GM18499 (cell line): ENCODE results near the gene CLEC10A.
"Not testable (repeated sequence)": the region's sequence is repeated elsewhere in the genome, so short reads cannot be mapped to it uniquely, and the experiment has no call there.

Experiments used
- ATAC-seq: cut with Tn5 transposase; IDR thresholded peaks from one replicate; pipeline ENCODE4 v1.9.1; 2021; ENCODE audit warnings: moderate number of reproducible peaks; ENCODE audit not compliant: insufficient read depth, unreplicated experiment

CLEC10A gene, protein sequence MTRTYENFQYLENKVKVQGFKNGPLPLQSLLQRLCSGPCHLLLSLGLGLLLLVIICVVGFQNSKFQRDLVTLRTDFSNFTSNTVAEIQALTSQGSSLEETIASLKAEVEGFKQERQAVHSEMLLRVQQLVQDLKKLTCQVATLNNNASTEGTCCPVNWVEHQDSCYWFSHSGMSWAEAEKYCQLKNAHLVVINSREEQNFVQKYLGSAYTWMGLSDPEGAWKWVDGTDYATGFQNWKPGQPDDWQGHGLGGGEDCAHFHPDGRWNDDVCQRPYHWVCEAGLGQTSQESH

DNA sequence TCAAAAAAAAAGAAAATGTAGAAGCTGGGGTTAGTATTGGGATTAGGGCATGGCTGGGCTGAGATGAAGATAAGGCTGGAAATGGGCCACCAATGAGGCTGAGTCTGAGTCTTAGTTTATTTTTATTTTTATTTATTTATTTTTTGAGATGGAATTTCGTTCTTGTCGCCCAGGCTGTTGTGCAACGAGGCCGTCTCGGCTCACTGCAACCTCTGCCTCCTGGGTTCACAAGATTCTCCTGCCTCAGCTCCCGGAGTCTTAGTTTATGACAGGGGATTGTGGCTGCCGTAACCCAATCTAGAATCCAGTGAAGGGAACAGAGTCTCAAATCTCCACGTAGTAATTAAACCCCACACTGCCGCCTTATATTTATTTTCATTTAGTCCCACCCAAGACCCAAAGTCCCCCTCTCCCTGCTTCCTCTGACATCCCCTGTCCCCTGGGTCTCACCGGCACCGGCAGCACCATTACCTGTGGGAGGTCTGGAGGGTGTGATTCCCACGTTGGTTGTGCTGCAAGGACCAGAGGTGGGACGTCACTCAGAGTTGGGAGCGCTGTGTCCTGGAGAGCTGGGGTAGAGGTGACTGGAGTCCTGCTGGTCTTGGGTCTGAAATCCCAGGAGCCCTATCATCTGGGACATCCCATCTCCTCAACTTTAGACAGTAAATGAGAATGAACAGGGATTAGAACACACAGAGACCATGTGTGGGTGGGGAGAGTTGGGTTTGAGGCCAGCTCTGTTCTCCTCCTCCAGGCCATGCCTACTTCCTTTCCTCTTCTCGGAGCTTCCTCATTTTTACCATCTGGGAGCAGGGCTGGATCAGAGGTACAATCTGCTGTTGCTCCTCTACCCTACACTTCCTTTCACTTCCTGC is at the start of gene CLEC10A:
TSS of gene CLEC10A (minus strand) at position 671 of the 875 bp plus-strand sequence. CDS start 1,439 bp downstream, outside the sequence.
- ATAC-seq: no peak

DNA sequence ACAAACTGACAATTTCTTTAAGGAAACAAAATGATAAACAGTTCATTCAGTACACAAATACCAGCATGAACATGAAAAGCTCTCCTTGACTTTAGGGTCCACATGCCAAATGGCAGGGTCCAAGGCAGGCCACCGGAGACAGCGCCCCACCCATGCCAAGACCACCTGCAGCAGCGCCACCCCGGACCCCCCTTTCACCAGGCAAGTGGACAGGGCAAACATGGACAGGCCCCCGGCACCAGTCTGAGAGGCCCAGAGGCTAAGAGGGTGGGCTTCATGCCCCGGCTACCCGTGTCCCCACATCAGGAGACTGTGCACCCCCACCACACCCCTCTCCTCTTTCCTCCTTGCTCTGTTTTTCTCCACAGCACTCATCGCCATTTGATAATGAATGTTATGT is 49.3 kb upstream of the CLEC10A start:
- ATAC-seq: no peak

DNA sequence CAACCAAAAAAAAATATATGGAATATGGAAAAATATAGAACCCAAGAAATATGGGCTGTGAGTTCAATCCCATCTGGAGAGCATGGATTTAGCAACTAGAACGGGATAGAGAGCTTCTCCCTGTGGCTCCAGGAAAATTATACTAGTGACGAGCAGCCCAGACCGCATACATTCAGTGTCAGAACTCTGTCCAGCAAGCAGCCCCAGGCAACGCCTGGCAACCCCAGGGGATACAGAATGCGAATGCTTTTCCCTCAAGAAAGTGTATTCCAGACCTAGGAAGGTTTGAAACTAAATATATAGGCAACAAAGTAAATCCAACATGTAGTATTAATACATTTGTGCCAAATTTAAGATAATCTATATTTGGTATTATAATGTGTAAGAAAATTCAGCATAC is 48.1 kb upstream of the CLEC10A start:
- no peak for ATAC-seq

DNA sequence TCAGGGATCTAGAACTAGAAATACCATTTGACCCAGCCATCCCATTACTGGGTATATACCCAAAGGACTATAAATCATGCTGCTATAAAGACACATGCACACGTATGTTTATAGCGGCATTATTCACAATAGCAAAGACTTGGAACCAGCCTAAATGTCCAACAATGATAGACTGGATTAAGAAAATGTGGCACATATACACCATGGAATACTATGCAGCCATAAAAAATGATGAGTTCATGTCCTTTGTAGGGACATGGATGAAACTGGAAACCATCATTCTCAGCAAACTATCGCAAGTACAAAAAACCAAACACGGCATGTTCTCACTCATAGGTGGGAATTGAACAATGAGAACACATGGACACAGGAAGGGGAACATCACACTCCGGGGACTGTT is 47.5 kb upstream of the CLEC10A start:
- not testable (repeated sequence) for ATAC-seq

DNA sequence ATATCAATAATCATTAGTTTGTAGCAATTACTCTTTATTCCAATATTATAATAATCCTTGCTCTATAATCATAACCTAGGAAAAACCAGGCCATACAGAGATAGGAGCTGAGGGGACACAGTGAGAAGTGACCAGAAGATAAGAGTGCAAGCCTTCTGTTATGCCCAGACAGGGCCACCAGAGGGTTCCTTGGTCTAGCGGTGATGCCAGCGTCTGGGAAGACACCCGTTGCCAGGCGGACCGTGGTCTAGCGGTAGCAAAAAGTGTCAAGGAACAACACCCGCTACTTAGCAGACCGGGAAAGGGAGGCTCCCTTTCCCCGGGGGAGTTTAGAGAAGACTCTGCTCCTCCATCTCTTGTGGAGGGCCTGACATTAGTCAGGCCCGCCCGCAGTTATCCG is 46.3 kb upstream of the CLEC10A start:
- not testable (repeated sequence) for ATAC-seq

DNA sequence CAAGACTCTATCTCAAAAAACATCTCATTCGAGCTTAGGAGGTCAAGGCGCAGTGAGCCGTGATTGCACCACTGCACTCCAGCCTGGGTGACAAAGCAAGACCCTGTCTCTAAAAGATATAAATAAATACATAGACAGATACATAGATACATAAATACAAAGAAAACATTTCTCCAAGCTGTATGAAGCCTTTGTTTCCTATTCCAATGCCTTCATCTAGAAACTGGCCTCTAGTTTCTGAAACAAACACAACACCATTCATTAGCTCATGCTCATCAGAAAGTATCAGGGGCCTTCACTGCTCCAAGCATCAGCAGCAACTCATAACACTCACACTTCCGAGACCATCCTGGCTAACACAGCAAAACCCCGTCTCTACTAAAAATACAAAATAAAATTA is 44.9 kb upstream of the CLEC10A start:
- ATAC-seq: no peak

DNA sequence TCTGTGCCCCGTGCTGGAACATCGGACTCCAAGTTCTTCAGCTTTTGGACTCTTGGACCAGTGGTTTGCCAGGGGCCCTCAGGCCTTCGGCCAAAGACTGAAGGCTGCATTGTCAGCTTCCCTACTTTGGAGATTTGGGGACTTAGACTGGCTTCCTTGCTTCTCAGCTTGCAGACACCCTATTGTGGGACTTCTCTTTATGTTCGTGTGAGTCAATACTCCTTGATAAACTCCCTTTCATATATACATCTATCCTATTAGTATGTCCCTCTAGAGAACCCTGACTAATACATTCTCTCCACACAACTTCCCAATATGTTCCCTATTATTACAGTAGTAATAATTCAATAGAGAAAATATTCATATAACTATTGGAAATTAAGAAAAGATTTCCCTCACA is 43.8 kb upstream of the CLEC10A start:
- no peak for ATAC-seq

DNA sequence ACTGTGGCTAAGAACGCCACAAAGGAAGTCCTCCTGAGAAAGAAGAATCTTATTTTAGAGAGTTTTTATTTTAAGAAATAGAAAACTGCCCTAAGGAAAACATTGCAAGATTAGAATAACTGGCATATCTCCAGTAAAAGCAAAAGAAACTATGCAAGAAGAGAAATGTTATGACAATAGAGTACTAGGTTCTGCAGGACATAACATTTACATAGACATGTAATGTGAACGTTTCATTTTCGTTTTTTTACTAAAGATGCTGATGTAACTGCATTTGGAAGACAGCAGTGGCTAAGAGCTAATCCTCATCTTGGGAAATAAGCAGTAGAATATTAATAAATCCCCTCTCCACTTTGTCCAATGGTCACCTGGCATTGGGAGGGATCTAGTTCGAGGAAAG is 42.3 kb upstream of the CLEC10A start:
- no peak for ATAC-seq

DNA sequence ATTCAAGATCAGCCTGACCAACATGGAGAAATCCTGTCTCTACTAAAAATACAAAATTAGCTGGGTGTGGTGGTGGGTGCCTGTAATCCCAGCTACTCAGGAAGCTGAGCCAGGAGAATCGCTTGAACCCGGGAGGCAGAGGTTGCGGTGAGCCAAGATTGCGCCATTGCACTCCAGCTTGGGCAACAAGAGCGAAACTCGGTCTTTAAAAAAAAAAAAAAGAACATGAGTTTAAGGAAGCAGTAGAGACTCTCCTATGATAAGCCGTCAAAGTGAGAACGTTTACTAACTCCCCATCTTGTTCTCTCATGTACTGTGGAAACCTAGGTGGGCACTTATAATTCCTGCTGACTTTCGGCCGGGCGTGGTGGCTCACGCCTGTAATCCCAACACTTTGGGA is 40.6 kb upstream of the CLEC10A start:
- ATAC-seq: not testable (repeated sequence)

DNA sequence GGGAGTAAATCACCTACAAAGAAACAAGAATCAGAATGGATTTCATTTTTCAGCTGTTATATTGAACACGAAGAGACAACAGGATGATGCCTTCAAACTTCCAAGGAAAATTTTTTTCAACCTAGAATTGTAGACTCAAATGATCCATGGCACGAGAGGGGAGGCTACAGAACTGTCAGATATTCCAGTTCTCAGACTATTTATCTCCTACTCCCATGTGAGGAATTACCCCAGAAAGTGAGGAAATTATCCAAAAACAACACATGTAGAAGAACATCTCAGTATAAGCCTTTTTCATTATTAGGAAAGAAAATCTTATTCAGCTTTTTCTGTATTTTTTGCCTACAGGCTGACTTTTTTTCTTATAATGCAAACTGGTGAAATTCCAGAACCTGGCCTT is 40.1 kb upstream of the CLEC10A start:
- no peak for ATAC-seq

DNA sequence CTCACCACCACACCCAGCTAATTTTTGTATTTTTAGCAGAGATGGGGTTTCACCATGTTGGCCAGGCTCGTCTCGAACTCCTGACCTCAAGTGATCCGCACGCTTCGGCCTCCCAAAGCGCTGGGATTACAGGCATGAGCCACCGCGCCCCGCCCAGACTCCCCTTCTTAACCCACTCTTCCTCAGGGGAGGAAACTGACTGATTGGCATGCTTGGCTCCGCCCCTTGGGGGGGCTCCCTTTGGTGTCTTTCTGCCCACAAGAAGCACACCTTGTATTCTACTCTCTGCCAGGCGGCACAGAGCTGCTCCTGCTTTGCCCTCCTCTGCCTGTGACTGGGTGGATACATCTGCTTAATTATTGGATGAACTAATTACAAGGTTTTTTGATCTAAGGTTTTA is 39.3 kb upstream of the CLEC10A start:
- no peak for ATAC-seq

DNA sequence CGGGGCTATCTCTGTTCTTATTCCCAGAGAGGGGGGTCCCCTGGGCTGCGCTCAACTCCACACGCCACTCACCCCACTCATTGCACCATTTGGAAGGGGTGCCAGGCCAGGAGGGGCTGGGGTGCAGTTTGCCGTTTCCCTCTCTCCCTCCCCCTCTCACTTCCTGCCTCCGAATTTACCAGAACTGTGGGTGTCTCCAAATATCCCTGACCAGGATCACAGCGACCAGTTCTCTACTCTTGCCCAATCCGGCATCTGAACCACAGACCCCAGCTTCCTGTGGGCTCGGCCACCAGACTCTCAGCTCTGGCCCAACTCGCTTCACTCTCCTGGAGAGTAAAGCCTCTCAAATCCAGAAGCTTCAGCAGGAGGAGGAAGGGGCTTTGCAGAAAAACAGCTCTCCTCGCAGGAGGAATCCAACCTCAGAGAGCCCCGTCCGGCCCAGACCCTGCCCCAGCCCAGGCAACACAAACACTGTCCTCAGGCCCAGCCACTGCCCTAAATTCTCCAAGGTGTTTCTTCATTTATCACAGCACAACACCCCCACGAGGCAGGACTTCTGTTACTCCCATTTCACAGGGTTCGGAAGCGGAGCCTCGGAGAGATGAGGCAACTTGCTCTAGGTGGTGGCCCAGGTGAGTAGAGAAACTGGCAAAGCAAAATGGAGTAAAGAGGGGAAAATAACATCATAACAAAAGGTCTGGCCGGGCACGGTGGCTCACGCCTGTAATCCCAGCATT is 35.0 kb upstream of the CLEC10A start:
- ATAC-seq: no peak

DNA sequence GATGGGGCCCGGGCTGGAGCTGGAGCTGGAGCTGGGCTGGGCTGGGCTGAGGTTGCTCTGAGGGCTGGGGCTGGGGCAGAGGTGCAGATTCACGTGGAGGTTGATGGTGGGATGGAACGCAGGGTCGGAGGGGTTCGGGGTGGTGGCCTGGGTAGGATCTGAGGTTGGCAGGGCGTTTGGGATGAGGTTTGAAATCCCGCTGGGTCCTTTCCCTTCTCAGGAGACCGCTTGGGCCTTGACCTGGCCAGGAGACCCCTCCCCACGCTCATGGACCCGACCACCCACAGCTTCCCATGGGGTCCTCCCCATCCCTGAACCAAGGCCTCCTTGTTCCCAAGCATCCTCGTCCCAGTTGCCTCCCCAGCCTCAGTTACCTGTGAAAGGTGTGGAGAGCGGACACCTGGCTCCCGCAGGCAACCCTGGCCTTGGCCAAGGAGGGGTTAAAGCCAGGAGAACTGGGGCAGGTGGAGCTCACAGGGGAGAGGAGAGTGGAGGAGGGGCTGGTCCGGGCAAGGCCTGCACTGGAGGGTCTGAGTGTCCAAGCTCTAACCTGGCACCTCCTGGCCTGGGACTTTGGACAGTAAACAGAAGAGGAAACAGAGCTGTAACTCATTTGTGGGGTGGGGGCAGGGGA is 34.3 kb upstream of the CLEC10A start, which contains the start of gene ASGR2:
TSS of gene ASGR2 (minus strand) at position 582 of the 634 bp plus-strand sequence. CDS start 582 bp downstream, outside the sequence.
- no peak for ATAC-seq

DNA sequence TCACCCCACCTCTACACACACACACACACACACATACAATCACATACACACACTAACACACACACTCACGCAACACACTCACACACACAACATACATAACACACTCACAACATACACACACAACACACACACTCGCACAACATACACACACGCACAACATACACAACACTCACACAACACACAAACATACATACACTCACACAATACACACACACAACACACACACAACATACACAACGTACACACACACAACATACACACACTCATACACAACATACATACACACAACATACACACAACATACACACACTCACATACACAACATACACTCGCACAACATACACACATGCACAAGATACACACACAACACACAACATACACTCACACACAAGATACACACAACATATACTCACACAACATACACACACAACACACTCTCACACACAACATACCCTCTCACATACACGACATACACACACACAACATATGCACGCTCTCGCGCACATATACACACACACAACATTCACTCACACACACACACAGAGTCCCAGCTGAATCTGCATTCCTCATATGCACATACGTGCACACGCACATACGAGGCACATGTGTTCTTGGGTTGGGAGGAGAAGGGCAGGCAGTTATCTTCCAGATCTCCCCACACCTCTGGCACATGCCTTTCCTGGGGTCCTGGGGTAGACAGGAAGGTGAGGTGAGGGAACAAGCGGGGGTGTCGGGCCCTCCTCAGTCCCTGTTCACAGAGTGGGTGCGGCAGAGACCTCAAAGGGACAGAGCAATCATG is 33.4 kb upstream of the CLEC10A start:
- ATAC-seq: no peak

DNA sequence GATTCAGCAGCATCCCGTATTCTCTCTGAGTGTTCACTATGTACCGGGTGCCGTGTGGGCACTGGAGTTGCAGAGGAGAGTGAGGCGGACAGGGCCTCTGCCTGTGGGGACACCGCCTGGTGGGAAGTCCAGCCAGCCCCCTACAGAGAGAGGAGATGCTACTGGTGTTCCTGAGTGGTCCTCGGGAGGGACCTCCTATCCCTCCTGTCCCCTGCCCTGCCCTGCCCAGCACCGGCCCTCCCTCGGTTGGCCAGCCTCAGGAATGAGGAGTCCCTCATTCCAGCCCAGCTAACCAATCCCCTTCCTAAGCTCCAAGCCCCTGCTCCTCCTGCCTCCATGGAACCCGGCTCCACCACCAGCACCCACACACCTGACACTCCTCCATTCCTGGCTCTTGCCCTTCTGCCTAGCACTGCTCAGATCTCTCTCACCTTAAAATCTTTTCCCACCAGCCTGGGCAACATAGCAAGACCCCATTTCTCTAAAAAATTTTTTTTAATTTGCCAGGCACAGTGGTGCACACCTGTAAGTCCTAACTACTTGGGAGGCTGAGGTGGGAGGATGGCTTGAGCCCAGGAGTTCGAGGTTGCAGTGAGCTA is 32.6 kb upstream of the CLEC10A start:
- ATAC-seq: no peak

DNA sequence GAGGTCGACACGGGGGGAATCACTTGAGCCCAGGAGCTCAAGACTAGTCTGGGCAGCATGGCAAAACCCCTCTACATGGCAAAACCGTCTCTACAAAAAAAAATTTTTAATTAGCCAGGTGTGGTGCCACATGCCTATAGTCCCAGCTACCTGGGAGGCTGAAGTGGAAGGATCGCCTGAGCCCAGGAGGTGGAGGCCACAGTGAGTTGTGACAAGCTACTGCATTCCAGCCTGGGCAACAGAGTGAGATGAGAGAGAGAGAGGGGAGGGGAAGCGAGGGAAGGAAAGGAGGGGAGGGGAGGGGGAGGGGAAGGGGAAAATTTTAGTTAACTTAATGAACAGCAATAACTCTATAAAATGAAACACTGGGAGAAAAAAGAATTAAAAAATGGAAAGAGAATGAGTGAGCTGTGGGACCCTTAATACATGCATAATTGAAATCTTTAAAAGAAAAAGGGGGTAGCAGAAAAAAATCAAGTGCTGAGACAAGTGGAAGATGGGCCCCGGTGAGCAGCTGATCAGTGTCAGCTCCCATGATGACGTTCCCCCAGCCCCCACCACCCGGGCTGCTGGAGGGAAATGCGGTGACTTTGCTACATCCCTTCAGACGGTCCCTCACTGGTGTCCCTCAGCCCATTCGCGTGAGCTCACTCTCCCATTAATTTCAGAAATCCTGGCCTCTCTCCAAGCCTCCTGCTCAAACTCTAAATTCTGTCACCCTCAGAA is 31.9 kb upstream of the CLEC10A start:
- no peak for ATAC-seq

DNA sequence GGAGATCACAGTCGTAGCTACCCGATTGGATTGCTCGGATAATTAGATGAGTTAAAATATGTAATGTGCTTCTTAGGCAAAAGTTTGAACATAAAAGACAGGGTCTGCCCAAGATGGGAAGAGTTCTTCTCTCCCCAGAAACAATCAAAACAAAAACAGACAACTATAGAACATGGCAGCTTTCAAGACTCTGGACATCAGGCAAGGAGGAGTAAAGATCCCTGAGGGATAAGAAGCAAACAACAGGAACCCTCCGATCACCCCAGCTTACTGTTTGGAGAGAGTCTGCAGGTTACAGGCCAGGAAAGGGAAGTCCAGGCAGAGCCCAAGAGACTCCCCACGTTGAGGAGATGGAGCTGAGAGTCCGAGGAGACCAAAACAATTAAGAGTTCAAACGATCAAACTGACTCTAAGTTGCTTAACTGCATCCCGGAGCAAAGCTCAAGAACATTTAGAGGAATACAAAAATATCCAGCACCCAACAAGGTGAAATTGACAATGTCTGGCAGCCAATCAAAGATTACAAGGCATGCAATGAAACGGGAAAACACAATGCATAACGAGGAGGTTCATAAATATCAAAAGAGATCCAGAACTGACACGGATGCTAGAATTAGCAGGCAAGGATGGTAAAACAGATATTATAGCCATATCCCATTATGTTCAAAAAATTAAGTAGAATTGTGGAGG is 30.7 kb upstream of the CLEC10A start:
- ATAC-seq: no peak
